Cardiac ventricle fibroblast (primary cell): Measurements from ENCODE around the gene CNNM4. TPM values are rescaled to one million over a fixed set of nuclear protein-coding genes. Genes with fewer than 3 reads are reported as not detected.

Source experiments
- total RNA-seq: library from RNA; depleted of rRNA; stranded (reverse); fragments of >200 nt; gene quantifications from 2 replicates; pipeline ENCODE4 v1.2.3, GENCODE V29; 2015

The CNNM4 gene
- 2.2 and 2.4 TPM in 2 replicates for total RNA-seq

GRCh38 chr2:96760036-96760985, at the start of gene CNNM4:
Gene CNNM4, plus strand, starts transcription at chr2:96760902. Its CDS starts 98 bp downstream, at chr2:96761000.

DNA sequence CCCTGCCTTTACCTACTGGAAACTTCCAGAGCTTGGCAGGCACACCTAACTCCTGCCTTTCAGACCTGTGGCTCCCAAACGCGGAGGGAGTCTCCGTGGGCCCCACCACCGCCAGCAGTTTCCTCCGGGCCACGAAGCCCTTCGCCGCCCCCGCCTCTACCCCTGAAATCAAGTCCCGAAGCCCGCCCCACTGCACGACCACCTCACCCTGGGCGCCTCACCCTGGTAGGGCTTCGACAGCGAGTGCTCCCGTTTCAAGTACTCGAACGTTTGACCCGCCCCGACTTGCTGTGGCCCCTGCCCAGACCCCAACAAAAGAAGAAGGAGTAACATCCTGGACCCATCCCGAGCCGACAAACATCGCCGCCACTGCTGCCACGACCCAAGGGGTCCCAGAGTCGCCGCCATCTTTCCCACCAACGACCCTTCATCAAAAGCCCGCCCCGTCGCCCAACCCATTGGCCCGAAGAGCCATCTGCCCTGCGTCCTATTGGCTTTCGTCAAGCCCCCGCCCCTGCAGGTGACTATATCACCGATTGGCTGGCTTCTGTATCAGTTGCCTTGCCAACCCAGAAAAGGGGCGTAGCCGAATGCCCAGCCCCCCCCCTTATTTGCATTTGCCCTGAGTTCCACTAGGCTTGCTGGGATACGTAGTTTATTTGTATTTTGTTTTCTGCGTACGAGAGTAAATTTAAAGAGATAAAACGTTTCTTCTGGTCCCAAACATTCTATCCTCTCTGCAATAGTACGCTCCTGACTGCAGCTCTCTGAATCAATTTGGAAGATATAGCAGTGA, 20.9 kb upstream of the CNNM4 start, which contains the start of gene LMAN2L:
Gene LMAN2L, minus strand, starts transcription at position 432 of the 796 bp plus-strand sequence. Its CDS starts 24 bp downstream, at position 408.

DNA sequence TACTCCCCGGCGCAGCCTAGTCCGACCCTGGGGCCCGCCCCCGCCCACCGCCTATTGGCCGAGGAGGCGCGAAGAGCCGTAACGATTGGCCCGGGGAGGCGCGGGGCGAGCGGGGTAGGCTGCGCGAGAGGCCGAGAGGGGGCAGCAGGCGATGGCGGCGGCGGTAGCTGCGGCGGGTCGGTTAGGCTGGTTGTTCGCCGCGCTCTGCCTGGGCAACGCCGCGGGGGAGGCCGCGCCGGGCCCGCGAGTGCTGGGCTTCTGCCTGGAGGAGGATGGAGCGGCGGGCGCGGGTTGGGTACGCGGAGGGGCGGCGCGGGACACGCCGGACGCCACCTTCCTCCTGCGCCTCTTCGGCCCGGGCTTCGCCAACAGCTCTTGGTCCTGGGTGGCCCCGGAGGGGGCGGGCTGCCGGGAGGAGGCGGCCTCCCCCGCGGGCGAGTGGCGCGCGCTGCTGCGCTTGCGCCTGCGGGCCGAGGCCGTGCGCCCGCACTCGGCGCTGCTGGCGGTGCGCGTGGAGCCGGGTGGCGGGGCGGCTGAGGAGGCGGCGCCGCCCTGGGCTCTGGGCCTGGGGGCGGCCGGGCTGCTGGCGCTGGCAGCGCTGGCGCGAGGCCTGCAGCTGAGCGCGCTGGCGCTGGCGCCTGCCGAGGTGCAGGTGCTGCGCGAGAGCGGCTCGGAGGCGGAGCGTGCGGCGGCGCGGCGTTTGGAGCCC, 55.6 kb downstream of the CNNM4 start, which contains the start of gene CNNM3:
Gene CNNM3, plus strand, starts transcription at position 142 of the 709 bp plus-strand sequence. Its CDS starts 10 bp downstream, at position 152.

GRCh38 chr2:96843538-96844268, 83.0 kb downstream of the CNNM4 start, which contains the start of gene ANKRD23:
Gene ANKRD23, minus strand, starts transcription at chr2:96844021. Its CDS starts 29 bp downstream, at chr2:96843992.

GRCh38 chr2:96857667-96858372, 97.1 kb downstream of the CNNM4 start, which contains the start of gene ANKRD39:
Gene ANKRD39, minus strand, starts transcription at chr2:96858016. Its CDS starts 29 bp downstream, at chr2:96857987.

Other genes starting within 250 kb of the CNNM4 start
- 12.1 and 13.5 TPM in 2 replicates for gene ARID5A, start 224.2 kb upstream of the CNNM4 start, total RNA-seq
- gene KANSL3, start 122.6 kb upstream of the CNNM4 start, total RNA-seq = 17.0 and 20.9 TPM in 2 replicates
- gene FER1L5, start 118.1 kb upstream of the CNNM4 start, total RNA-seq = 0.10 and 0.37 TPM in 2 replicates
- gene LMAN2L, start 20.8 kb upstream of the CNNM4 start, total RNA-seq = 8.3 and 11.7 TPM in 2 replicates
- 5.0 and 5.3 TPM in 2 replicates for gene CNNM3, start 55.4 kb downstream of the CNNM4 start, total RNA-seq
- 1.1 and 3.2 TPM in 2 replicates for gene ANKRD23, start 83.1 kb downstream of the CNNM4 start, total RNA-seq
- 7.4 and 10.8 TPM in 2 replicates for gene ANKRD39, start 97.1 kb downstream of the CNNM4 start, total RNA-seq
- gene SEMA4C, start 109.2 kb downstream of the CNNM4 start, total RNA-seq = 20.3 and 26.8 TPM in 2 replicates
- gene FAM178B, start 225.7 kb downstream of the CNNM4 start, total RNA-seq = not detected in 2 replicates